NCI-H2107 (cell line): ENCODE measurements around the gene CD48.

Experiments used
- DNase-seq: peaks from one replicate; lab custom pipeline; 2025; lab: John Stamatoyannopoulos, UW

The CD48 gene

DNA sequence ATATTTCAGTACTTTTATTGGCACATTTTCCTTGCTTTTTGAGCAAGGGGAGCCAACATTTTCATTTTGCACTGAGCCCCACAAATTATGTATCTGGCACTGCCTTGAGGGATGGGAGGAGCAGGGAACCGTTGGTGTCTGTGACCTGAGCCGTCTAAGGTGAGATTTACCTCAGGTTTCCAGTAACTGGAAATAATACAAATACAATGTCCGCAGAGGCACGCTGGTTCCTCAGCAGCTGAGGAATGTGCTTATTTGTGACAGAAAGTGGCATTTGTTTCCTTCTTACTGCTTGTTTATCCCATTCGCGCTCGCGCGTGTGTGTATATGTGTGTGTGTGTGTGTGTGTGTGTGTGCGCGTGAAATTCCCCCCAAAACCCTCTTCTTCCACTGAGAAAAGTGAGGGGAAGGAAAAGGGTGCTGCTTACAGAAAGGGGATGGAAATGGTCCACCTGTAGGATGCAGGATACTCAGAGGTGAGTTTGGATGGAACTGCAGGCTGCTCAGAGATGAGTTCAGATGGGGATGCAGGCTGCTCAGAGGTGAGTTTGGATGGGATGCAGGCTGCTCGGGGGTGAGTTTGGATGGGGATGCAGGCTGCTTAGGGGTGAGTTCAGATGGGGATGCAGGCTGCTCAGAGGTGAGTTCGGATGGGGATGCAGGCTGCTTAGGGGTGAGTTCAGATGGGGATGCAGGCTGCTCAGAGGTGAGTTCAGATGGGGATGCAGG, 34.6 kb downstream of the CD48 start:
- no peak for DNase-seq

GRCh38 chr1:160675641-160676410, 35.8 kb downstream of the CD48 start:
- peak; percentile 46 for DNase-seq

GRCh38 chr1:160674415-160674814, 37.2 kb downstream of the CD48 start:
- DNase-seq = peak; percentile 52

DNA sequence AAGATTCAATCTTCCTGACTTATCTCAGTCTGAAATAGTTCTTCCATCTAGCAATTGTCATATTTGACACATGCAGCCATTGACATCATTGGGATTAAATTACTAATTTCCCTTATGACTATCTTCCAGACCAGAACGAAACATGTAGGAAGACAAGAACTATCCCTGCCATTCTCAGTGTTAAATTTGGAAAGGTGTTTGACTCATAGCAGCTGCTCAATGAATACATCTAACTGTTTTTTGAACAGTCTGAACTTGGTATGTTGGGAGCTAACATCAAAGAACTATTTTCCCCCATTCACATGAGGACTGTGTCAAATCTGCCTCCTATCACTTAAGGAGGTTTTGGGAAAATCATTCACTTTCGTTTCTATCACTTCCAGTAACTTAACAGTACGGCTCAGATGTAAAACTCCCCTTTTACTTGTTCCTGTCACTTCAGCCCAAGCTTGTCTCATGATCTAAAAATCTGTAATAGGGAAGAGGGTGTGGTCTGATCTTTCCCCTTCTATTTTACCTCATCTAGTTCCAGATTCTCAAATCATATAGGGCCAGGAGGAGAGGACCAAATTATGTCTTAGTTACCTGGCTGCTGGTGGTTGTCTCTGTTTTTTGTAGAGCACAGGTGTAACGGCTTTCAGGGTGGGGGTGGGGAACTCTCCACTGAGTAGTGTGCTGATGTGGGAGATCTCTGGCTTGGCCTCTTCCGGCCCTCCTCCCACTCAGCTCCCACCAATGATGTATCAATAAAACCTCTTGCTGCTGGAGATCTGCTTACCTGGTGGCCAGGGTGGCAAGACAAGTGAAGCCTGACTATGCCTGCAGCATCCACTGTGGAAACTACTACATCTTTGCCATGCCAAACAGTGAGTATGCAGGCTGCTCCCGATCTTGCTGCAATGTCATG, 38.6 kb downstream of the CD48 start:
- DNase-seq = no peak

DNA sequence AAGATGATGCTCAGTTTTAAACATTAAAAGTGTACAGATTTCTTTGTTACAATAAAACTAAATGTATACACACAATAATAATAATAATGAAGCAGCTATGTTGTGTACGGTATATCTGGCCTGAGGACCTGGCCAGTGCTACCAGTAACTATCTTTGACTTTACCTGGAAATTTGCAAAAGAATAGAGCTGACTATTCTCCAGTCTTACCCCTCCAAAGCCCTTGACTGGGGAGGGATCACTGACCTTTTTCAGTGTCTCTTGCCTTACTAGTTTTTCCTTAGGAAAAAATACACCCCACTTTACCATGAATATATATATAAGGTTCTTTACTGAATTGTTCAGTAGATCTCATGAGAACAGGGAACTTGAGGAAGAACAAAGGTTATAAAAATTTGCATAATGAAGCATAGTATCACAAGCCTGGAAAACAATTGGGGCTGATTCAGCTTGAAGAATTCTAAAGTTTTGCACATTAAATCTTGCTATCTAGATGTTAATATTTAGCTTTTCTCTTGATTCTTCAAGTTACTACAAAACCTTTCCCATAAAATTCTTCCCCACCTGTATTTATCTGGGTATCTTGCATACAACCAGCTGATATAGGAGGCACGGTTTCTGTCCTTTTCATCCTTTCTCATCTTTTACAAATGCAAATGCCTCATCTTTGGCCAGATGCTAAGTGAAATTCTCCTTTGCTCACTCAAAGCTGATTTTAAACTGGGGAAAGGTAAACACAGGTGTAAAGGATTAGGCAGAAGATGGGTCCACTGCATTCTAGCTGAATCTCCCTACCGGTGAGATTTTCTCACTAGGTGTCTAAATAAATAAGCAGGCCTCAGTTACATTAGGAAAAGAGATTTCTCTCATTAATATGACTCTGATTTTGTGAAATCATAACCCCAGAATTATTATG, 39.8 kb downstream of the CD48 start:
- no peak for DNase-seq

DNA sequence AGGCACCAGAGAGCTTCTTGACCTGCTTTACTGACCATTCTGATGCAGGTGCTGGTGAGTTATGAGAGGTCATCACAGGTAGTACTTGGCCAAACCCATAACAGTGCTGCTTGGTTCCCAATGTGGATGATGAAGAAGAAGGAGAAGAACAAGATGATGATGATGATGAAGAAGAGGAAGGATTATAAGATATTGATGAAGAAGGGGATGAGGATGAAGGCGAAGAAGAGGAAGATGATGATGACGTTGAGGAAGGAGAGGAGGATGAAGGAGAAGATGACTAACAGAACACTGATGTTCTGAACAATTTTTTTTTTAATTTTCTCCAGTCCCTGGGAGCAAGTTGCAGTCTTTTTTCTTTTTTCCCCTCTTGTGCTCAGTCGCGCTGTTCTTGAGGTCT, 40.9 kb downstream of the CD48 start:
- no peak for DNase-seq

DNA sequence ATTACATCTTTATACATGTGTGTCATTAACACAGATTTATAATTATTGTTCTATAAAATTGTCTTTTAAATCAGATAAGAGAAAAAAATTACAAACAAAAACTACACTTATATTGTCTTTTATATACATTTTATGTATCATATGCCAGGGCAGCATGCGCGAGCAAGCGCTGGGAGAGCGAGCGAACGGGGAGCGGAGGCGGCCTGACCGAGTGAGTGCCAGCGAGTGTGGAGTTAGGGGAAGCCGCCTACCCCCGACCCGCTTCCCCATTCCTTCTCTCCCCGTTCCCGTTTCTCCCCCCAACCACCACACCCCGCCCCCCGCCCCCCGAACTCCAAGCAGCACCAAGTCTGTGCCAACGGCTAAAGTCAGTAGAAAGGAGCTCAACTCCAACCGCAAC, 41.8 kb downstream of the CD48 start:
- no peak for DNase-seq

DNA sequence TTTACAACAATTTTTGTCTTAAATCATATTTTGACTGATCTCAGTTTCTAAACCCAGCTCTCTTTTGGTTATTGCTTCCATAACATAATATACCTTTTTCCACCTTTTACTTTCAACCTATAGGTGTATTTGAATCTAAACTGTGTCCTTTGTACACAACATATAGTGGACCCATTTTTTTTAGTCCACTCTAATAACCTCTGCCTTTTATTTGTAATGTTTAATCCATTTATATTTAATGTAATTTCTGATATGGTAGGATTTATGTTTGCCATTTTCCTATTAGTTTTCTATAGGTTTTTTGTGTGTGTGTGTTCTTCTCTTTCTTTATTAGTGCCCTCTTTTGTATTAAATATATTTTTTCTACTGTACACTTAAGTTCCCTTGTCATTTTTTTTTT, 42.3 kb downstream of the CD48 start:
- DNase-seq = no peak

- DNase-seq = no peak
These were observed 43.7 kb downstream of the CD48 start for GRCh38 chr1:160667896-160668295.

- no peak for DNase-seq
These were observed 45.6 kb downstream of the CD48 start for GRCh38 chr1:160666079-160666442.

DNA sequence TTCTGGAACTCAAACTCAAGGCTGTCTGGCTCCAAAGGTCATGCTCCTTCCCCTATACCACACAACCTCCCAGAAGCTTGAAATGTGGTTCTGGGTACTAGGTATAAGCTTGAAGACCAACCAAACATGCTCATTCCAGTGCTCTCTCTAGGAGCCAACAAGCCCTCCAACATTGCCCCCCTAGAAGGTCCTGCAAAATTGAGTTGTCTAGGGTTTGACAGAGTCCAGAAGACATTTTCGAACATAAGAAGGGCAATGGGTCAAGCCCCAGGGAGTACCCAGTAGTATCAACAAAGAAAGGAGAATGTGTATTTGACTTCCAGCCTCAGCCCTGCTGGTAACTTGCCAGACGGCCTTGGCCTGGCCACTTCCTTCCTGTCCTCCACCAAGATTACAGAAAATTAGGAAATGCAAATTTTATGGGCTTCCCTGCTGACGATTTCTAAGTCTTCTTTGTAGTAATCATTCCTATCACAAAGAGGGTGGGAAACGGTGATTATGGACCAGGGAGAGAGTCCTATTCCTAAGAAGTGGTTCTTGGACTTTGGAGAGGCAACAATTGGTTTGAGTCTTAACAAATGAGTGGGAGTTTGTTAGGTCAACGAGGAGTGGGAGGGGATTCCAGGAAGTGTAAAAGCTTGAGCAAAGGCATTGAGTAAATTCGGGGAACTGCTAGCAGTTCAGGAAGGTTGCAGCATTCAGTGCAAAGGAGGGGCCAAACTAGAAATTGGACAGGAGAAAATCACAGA, 46.1 kb downstream of the CD48 start:
- no peak for DNase-seq

GRCh38 chr1:160664573-160665051, 47.0 kb downstream of the CD48 start:
- no peak for DNase-seq

DNA sequence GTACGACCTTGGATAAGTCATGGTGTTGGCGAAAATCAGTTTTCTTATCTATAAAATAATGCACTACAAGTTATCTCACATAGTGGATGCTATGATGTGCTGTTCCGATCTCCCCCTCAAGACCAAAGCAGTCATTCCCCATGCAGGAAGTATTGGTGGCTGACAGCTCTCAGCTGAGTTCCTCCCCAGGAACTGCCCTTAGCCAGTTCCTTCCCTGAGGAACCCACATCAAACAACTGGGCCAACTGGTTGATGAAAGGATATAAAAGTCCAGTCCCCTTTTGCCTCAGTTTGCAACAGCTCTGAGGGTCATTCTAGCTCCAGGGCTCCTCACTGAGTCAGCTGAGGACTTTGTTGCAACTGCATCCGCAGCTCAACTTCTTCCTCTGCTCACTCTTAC, 48.7 kb downstream of the CD48 start:
- no peak for DNase-seq

DNA sequence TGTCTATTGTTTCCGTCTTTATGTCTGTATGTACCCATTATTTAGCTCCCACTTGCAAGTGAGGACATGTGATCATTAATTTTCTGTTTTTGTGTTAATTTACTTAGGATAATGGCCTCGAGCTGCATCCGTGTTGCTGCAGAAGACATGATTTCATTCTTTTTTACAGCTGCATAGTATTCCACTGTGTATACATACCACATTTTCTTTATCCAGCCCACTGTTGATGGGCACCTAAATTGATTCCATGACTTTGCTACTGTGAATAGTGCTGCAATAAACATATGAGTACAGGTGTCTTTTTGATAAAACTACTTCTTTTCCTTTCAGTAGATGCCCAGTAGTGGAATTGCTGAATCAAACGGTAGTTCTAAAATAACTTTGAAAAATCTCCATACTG, 52.1 kb downstream of the CD48 start:
- DNase-seq = no peak

- no peak for DNase-seq
These were observed 52.8 kb downstream of the CD48 start for GRCh38 chr1:160658814-160659193.

DNA sequence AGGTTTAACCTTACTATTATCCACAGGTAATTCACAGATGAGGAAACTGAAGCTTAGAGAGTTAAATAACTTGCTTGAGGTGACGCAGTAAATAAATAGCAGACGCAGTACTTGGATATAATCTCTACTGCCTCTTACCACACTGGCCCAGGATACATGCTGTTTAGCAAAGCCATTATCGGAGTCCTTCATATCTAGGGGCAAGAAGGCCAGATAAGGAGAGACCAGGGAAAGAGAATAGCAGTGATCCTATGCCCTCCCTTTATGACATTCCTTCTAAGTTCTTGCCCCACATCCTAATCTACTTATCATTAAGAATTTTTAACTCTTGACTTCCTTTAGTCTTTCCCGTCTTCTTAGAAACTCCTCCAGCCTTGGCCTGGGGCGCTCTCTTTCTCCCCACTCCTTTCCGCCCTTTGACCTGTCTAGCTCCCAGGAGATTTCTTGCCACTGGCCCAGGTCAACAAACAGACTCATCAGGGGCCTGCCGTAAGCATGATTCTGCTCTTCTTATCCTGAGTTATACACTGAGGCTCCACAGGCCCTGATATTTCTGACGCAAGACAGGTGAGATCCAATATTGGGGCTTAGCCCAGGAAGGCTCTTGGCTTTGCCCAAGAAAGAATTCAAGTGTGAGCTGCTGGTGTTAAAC, 53.3 kb downstream of the CD48 start:
- DNase-seq = no peak

- DNase-seq = no peak
These were observed 54.3 kb downstream of the CD48 start for GRCh38 chr1:160657250-160657781.

GRCh38 chr1:160656737-160657136, 54.9 kb downstream of the CD48 start:
- DNase-seq = no peak

- no peak for DNase-seq
These were observed 58.0 kb downstream of the CD48 start for GRCh38 chr1:160653620-160654016.
